ENCODE measurements around the gene TGFBI. TPM values are rescaled to one million over a fixed set of nuclear protein-coding genes. Genes with fewer than 3 reads are reported as not detected.
A peak's percentile ranks its signal among the peaks of the same experiment; 100 is the strongest.

TGFBI gene
- polyA plus RNA-seq, 3 donors from 2014 or later: 2.2 to 13.3 (median 10.9) TPM

- Mint-ChIP-seq H3K27ac (no peak overlapping the region), H3K27me3 (ENCODE audit: low read depth in 3 of 3) (peaks cover 0 to 2% (median 0%) of the 10 kb centered on the region in 3 donors), H3K36me3 (no peaks in the 10 kb centered on the region), H3K4me1 (no peaks in the 10 kb centered on the region), H3K4me3 (no peak overlapping the region), H3K9me3 (no peaks in the 10 kb centered on the region)
- peak; percentile 3 to 25 (median 7) for DNase-seq
Measured at GRCh38 chr5:136062366-136063274, 33.8 kb downstream of the TGFBI start.

DNA sequence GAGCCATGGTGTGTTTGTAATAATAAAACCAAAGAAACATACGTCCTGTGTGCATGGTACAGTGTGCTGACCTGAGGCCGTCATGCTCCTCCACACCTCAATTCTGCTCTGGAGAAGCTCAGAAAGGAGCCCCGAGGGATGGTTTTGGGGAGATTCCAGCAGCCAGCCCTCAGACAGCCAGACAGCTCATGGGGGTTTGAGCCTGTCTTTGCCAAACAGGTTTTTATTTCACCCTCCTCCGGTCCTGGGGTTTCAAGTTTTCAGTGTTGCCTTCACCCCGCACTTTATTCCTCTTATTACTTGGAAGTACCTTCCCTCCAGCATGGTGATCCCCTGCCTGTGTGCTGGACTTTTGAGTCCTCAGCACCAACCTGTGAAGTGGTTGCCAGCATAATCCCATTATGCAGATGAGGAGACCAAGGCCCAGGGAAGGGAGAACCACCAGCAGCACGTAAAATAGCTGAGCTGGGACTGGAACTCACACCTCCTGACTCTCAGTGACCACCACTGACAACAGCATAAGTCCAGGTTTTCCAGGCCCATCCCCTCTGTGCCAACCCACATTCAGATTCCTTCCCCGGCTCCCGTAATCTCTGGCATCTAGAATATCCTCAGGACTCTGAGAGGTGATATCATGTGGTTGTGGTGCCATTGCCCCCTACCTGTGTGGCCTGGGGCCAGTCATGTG lies 35.1 kb downstream of the TGFBI start:
- H3K9me3 Mint-ChIP-seq: peaks cover 0 to 2% (median 0%) of the 10 kb centered on the region in 6 donors
- H3K36me3 Mint-ChIP-seq: no peaks in the 10 kb centered on the region
- H3K27ac Mint-ChIP-seq: peak overlapping the region in 1 of 6 donors; percentile 31
- H3K4me3 Mint-ChIP-seq: no peak overlapping the region
- H3K27me3 Mint-ChIP-seq (ENCODE audit: low read depth in 3 of 3): peaks cover 0 to 4% (median 0%) of the 10 kb centered on the region in 3 donors
- DNase-seq: no peak
- no peaks in the 10 kb centered on the region for H3K4me1 Mint-ChIP-seq

GRCh38 chr5:136064510-136064909 lies 35.7 kb downstream of the TGFBI start:
- Mint-ChIP-seq H3K4me3 (no peak overlapping the region), H3K27ac (no peak overlapping the region), H3K9me3 (peaks cover 0 to 2% (median 0%) of the 10 kb centered on the region in 6 donors), H3K27me3 (ENCODE audit: low read depth in 3 of 3) (peaks cover 0 to 6% (median 2%) of the 10 kb centered on the region in 3 donors), H3K36me3 (no peaks in the 10 kb centered on the region), H3K4me1 (no peaks in the 10 kb centered on the region)
- no peak for DNase-seq

GRCh38 chr5:136065588-136065987 lies 36.8 kb downstream of the TGFBI start:
- Mint-ChIP-seq H3K4me3 (no peak overlapping the region), H3K36me3 (peaks cover 0 to 3% (median 0%) of the 10 kb centered on the region in 3 donors), H3K27ac (no peak overlapping the region), H3K27me3 (ENCODE audit: low read depth in 3 of 3) (peaks cover 0 to 6% (median 2%) of the 10 kb centered on the region in 3 donors), H3K4me1 (no peaks in the 10 kb centered on the region), H3K9me3 (peaks cover 0 to 2% (median 0%) of the 10 kb centered on the region in 6 donors)
- no peak for DNase-seq

GRCh38 chr5:136066661-136067271 lies 38.0 kb downstream of the TGFBI start:
- DNase-seq: no peak
- Mint-ChIP-seq H3K4me1 (no peaks in the 10 kb centered on the region), H3K27ac (no peak overlapping the region), H3K36me3 (peaks cover 0 to 3% (median 0%) of the 10 kb centered on the region in 3 donors), H3K27me3 (ENCODE audit: low read depth in 3 of 3) (peaks cover 0 to 7% (median 2%) of the 10 kb centered on the region in 3 donors), H3K4me3 (no peak overlapping the region), H3K9me3 (peaks cover 0 to 2% (median 0%) of the 10 kb centered on the region in 6 donors)

DNA sequence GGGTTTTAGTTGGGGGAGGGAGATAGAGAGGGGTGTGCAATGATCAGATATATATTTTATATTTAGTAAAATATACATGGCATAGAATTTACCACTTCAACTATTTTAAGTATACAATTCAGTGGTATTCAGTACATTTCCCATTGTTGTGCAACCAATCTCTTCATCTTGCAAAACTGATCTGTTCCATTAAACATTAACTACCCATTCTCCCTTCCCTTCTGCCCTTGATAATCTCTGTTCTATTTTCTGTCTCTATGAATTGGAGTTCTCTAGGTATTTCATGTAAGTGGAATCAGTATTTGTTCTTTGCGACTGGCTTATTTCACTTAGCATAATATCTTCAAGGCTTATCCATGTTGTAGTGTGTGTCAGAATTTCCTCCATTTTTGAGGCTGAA lies 38.6 kb downstream of the TGFBI start:
- Mint-ChIP-seq H3K27ac (no peak overlapping the region), H3K4me1 (no peaks in the 10 kb centered on the region), H3K9me3 (peaks cover 0 to 2% (median 0%) of the 10 kb centered on the region in 6 donors), H3K4me3 (no peak overlapping the region), H3K27me3 (ENCODE audit: low read depth in 3 of 3) (peaks cover 0 to 9% (median 2%) of the 10 kb centered on the region in 3 donors), H3K36me3 (peaks cover 0 to 3% (median 0%) of the 10 kb centered on the region in 3 donors)
- no peak for DNase-seq

- Mint-ChIP-seq H3K27me3 (ENCODE audit: low read depth in 3 of 3) (peaks cover 0 to 9% (median 4%) of the 10 kb centered on the region in 3 donors), H3K36me3 (peaks cover 0 to 3% (median 0%) of the 10 kb centered on the region in 3 donors), H3K9me3 (peaks cover 0 to 2% (median 0%) of the 10 kb centered on the region in 6 donors), H3K4me1 (no peaks in the 10 kb centered on the region), H3K4me3 (no peak overlapping the region), H3K27ac (no peak overlapping the region)
- DNase-seq: no peak
Measured at GRCh38 chr5:136070486-136071285, 41.9 kb downstream of the TGFBI start.

DNA sequence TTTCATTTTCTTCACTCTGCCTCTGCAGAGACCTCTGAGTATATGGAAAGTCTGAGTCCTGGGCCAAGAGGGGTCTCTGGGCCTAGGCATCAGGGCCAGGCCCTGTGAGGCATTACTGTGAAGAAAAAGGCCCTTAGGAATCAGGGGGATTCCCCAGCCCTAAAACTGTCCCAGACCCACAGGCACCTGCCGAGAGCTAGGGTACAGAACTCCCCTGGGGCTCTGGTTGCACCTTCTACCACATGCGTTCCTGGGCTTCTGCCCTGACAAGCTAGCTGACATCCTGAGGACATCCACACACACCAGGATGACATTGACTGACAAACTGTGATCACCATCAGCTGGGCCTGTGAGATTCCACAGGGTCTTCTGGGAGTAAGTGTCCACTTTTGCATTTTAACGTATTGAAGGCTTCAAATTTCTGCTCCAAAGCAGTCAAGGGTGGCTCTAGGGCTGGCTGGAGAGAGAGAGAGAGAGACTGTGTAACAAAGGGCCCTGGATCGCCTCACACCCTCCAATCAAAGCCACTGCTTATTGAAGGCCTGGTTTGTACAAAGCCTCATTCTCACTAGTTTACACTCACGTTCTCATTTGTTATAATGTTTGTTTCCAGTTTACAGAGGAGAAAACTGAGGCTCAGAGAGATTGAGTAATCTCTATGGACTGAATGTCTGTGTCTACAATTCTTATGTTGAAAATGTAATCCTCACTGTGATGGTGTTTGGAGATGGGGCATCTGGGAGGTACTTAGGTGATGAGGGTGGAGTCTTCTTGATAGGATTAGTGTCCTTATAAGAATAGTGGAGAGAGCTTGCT lies 45.1 kb downstream of the TGFBI start:
- Mint-ChIP-seq H3K27me3 (ENCODE audit: low read depth in 3 of 3) (peaks cover 5 to 22% (median 14%) of the 10 kb centered on the region in 3 donors), H3K27ac (no peak overlapping the region), H3K9me3 (no peaks in the 10 kb centered on the region), H3K4me3 (no peak overlapping the region), H3K4me1 (no peaks in the 10 kb centered on the region), H3K36me3 (peaks cover 0 to 3% (median 0%) of the 10 kb centered on the region in 3 donors)
- DNase-seq: no peak

- DNase-seq: no peak
- Mint-ChIP-seq H3K4me3 (no peak overlapping the region), H3K27me3 (ENCODE audit: low read depth in 3 of 3) (peaks cover 15 to 26% (median 20%) of the 10 kb centered on the region in 3 donors), H3K36me3 (no peaks in the 10 kb centered on the region), H3K9me3 (no peaks in the 10 kb centered on the region), H3K27ac (no peak overlapping the region), H3K4me1 (peaks cover 7 to 9% of the 10 kb centered on the region in 2 donors)
Measured at GRCh38 chr5:136075466-136075891, 46.7 kb downstream of the TGFBI start.

DNA sequence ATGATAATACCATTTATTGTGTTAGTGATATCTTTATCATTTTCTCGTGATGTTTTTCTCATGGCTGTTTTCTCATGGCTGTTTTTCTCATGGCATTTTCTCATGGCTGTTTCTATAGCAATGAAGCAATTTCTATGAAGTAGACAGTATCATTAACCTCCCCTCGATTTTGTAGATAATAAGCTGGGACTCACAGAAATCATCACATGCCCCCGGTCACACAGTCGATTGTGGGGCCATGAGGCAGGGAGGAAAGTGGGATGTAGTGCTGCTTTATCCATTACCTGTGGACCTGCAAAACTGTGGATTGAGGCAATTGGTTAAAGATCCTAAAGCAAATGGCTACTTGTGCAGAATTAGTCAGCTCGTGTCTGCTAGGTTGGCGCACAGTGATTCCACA lies 47.3 kb downstream of the TGFBI start:
- H3K9me3 Mint-ChIP-seq: no peaks in the 10 kb centered on the region
- peaks cover 9 to 10% of the 10 kb centered on the region in 2 donors for H3K4me1 Mint-ChIP-seq
- H3K27me3 Mint-ChIP-seq (ENCODE audit: low read depth in 3 of 3): peaks cover 17 to 27% (median 22%) of the 10 kb centered on the region in 3 donors
- DNase-seq: no peak
- no peak overlapping the region for H3K4me3 Mint-ChIP-seq
- H3K27ac Mint-ChIP-seq: no peak overlapping the region
- H3K36me3 Mint-ChIP-seq: no peaks in the 10 kb centered on the region

DNA sequence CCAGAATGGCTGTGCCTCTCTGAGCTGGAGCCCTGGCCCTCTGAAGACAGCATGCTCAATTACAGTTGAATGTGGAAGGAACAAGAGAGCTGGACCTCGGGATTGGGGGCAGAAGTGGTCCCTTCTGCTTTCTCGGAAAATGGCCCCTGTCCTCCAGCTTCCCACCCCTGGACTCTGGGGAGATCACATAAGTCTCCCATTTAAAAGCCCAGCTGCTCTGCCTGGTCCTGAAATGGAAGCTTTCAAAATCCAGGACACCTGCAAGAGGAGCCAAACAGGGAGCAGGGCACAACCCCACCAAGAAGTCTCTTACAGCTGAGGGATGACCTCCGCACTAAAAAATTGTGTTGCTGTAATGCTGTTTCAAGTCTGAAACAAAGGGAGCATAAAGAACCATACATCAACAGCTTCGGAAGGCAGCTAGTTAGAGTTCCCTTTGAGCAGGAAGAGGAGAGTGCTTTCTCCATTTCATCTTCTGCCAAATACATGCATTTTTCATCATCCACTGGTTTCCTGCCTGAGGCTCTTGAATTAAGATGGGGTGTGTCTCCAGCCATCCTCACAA lies 48.2 kb downstream of the TGFBI start:
- Mint-ChIP-seq H3K27me3 (ENCODE audit: low read depth in 3 of 3) (peaks cover 17 to 27% (median 22%) of the 10 kb centered on the region in 3 donors), H3K36me3 (no peaks in the 10 kb centered on the region), H3K4me1 (peaks cover 9 to 10% of the 10 kb centered on the region in 2 donors), H3K4me3 (no peak overlapping the region), H3K27ac (no peak overlapping the region), H3K9me3 (no peaks in the 10 kb centered on the region)
- no peak for DNase-seq

Data from immature natural killer cell (primary cell).